Endothelial cell of umbilical vein (primary cell): ENCODE measurements around the gene SLC25A29.

ENCODE experiments used
- CTCF ChIP-seq, 2 donors: IDR thresholded peaks; 1 replicate in 1 of 2; 2 replicates in 1 of 2; pipeline ENCODE4 v1.5.1; 2011; ENCODE audit warnings: low read length in 2 of 2, mild to moderate bottlenecking in 2 of 2, moderate library complexity in 2 of 2, control low read depth in 1 of 2, inconsistent platforms in 1 of 2, low read depth in 1 of 2; ENCODE audit not compliant: insufficient read depth in 1 of 2; ENCODE audit errors: extremely low read depth in 1 of 2
- EZH2 ChIP-seq: IDR thresholded peaks from 2 replicates; pipeline ENCODE4 v1.6.1; 2012; ENCODE audit warnings: borderline replicate concordance, low read depth, mild to moderate bottlenecking, moderate library complexity, low read length, inconsistent platforms; ENCODE audit not compliant: severe bottlenecking
- FOS ChIP-seq: IDR thresholded peaks from 2 replicates; pipeline ENCODE4 v1.6.1; 2011; ENCODE audit warnings: mild to moderate bottlenecking, low read length, moderate library complexity, borderline replicate concordance; ENCODE audit not compliant: insufficient read depth
- GATA2 ChIP-seq: IDR thresholded peaks from 2 replicates; pipeline ENCODE4 v1.7.0; 2011; ENCODE audit warnings: low read depth, mild to moderate bottlenecking, moderate library complexity, mixed read lengths, low read length; ENCODE audit not compliant: insufficient read length, insufficient read depth
- JUN ChIP-seq: IDR thresholded peaks from 2 replicates; pipeline ENCODE4 v1.6.1; 2011; ENCODE audit warnings: borderline replicate concordance, low read depth; ENCODE audit not compliant: insufficient read length, insufficient read depth
- MAX ChIP-seq: IDR thresholded peaks from 2 replicates; pipeline ENCODE4 v1.6.1; 2011; ENCODE audit not compliant: insufficient read depth, insufficient read length
- MYC ChIP-seq: IDR thresholded peaks from one replicate; pipeline ENCODE4 v1.6.1; 2011; ENCODE audit warnings: mild to moderate bottlenecking, low read depth, low read length
- POLR2A ChIP-seq: IDR thresholded peaks from 2 replicates; pipeline ENCODE4 v1.6.1; 2012; ENCODE audit warnings: low read depth, mild to moderate bottlenecking, control low read depth, low read length
- POLR2AphosphoS5 ChIP-seq: IDR thresholded peaks from 2 replicates; pipeline ENCODE4 v1.6.1; 2012; ENCODE audit warnings: low read depth, mild to moderate bottlenecking, control low read depth, low read length, moderate library complexity; ENCODE audit not compliant: insufficient read depth

DNA sequence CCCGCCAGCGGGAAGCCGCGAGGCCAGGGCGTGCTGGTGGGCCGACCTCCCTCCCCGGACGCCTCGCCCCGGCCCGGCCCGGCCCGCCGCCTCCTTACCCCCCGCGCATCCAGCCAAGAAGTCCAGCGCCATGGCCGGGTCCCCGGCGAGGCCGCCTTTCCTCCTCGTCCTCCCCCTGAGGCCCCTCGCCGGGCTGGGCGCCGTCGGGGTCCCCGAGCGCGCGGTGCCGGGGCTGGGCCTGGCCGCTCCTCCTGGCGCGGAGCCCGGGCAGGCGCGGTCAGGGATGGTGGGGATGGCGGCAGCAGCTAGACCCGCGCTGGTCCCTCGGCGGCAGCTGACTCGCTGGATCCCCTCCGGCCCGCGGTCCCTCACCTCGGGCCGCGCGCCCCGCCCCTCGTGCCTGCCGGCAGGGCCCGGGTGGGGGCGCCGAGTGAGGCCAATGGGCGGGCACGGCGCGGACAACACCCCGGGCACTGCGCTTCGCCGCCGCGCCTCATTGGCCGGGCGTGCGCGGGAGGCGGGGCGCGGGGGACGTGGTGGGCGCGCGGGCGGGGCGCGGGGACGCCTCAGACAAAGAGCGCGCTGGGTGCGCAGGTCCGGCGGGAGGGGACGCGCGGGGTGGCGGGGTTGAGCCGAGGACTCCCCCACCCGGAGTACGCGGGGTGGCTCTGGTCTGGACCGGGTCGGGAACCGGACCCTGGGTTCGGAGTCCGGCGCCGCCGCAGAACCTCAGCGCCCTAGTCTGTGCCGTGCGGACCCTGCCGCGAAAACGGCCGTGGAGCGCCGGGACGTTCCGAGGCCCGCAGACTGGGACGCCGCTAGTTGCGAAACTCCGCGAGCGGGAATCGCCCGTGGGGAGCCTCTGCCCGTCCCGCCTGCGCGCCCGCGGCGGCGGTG is at the start of gene SLC25A29:
- no peak for TF ChIP-seq CTCF (IDR thresholded peaks at IDR 0.05; ENCODE audit: extremely low read depth in 1 of 2, insufficient read depth in 1 of 2, low read depth in 1 of 2, low read length in 2 of 2)
- no peak for TF ChIP-seq EZH2
- no peak for TF ChIP-seq GATA2
- TF ChIP-seq POLR2A: peak; percentile 84
- TF ChIP-seq POLR2AphosphoS5: peak; percentile 47
- no peak for TF ChIP-seq MAX
- TF ChIP-seq FOS: no peak
- no peak for TF ChIP-seq JUN
- TF ChIP-seq MYC: no peak
